SH-SY5Y (cell line): ENCODE data around the gene LNX2.

ENCODE experiments used
- GATA2 ChIP-seq: IDR thresholded peaks from 2 replicates; pipeline ENCODE4 v1.6.1; 2011; ENCODE audit warnings: mild to moderate bottlenecking, low read depth, low read length
- GATA3 ChIP-seq: IDR thresholded peaks from 2 replicates; pipeline ENCODE4 v1.6.1; 2011; ENCODE audit warnings: low read depth, mild to moderate bottlenecking, low read length, moderate library complexity

DNA sequence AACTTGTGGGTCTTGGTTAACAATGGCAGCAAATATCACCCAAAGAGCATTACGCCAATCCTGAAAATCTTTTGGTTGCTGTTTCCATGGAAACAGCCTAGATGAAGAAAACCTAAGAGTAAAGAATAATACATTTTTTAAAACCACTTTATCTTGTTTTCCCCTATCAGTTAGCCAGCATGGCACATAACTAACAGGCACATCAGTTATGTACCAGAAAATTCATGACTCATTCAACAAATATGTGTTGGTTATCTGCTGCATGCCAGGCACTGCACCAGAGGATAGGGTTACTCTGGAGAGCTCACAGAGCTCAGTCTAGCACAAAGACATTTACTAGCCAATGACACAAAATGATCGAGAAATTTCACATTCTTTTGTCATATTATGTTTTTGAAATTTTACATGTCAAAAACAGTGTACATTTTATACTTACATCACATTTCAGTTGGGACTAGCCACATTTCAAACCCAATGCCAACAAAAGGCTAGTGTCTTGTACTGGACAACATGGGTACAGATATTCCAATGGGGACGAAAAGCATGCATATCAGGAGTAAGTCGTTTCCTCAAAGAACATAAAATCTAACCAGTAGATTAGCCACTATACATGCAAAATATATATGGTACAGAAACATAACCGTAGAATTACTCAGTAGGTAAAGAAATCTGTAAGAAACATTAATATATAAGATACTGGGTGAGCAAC lies 20.3 kb downstream of the LNX2 start:
- no peak for TF ChIP-seq GATA3
- TF ChIP-seq GATA2, result no peak
